GM21528 (cell line): ENCODE measurements around the gene ANKRD12.

Experiments
- ATAC-seq: cut with Tn5 transposase; IDR thresholded peaks from one replicate; pipeline ENCODE4 v1.9.1; 2021; ENCODE audit warnings: mild to moderate bottlenecking, moderate library complexity; ENCODE audit not compliant: unreplicated experiment, low FRiP score

ANKRD12 gene

GRCh38 chr18:9333441-9334328 is 197.1 kb downstream of the ANKRD12 start:
- ATAC-seq, result peak; percentile 39

- peak; percentile 84 for ATAC-seq
Observed at GRCh38 chr18:9334329-9334972, 197.9 kb downstream of the ANKRD12 start, which contains the start of gene TWSG1. TSS of gene TWSG1 (plus strand) at chr18:9334773. CDS start at chr18:9337230, 2,457 bp downstream.

GRCh38 chr18:9334973-9335696 is 198.6 kb downstream of the ANKRD12 start:
- ATAC-seq, result peak; percentile 45
